OCI-LY7 (cell line): Measurements from ENCODE around the gene GPR78.

Experiments
- CTCF ChIP-seq: fragments of 200-600 bp; sonication (generic); conservative IDR thresholded peaks from 2 replicates; pipeline ENCODE4 v1.5.1; 2014; ENCODE audit warnings: mild to moderate bottlenecking, antibody characterized with exemption, low read length, moderate library complexity, mixed read lengths
- EZH2phosphoT487 ChIP-seq: fragments of 200-600 bp; sonication (generic); IDR thresholded peaks from 2 replicates; pipeline ENCODE4 v1.6.1; 2018; ENCODE audit warnings: low read depth, borderline replicate concordance, mild to moderate bottlenecking, mixed run types, antibody characterized with exemption, low read length, moderate library complexity, mixed read lengths

- TF ChIP-seq CTCF (no peak), EZH2phosphoT487 (no peak)
These were observed 10.9 kb downstream of the GPR78 start for GRCh38 chr4:8591114-8591513.
